ENCODE results near the gene WWOX. TPM values are rescaled to one million over a fixed set of nuclear protein-coding genes. Genes with fewer than 3 reads are reported as not detected.

The WWOX gene
- total RNA-seq, 6 experiments from 2014 or later, result 13.0 to 24.3 (median 16.5) TPM

GRCh38 chr16:78462288-78463208 is 363.1 kb downstream of the WWOX start:
- WGBS (ENCODE audit: insufficient coverage, low coverage, low lambda C conversion rate, missing lambda C conversion rate), result 32% methylated on average over 21 of the region's 24 CpGs
- Histone ChIP-seq H3K27ac (peak overlapping the region in 1 of 3 donors; percentile 23), H3K36me3 (no peaks in the 10 kb centered on the region), H3K4me1 (peaks cover 0 to 25% (median 0%) of the 10 kb centered on the region in 4 donors), H3K9me3 (no peaks in the 10 kb centered on the region), H3K4me3 (peak overlapping the region in 2 of 3 donors; percentile 30 to 39), H3K27me3 (no peaks in the 10 kb centered on the region)
- TF ChIP-seq POLR2A (IDR thresholded peaks at IDR 0.05) (no peak), CTCF (IDR thresholded peaks at IDR 0.05) (no peak)
- intact Hi-C loops (cut with DNase I), result no loop called here
- ATAC-seq, result peak; percentile 16 to 55 (median 37)
- DNase-seq, result peak in 1 of 3 donors; percentile 60

GRCh38 chr16:78463591-78463990 is 364.1 kb downstream of the WWOX start:
- ATAC-seq (no peak), DNase-seq (no peak)
- peaks cover 0 to 25% (median 0%) of the 10 kb centered on the region in 4 donors for H3K4me1 ChIP-seq
- TF ChIP-seq CTCF (IDR thresholded peaks at IDR 0.05), result no peak
- TF ChIP-seq POLR2A (IDR thresholded peaks at IDR 0.05), result no peak
- no peaks in the 10 kb centered on the region for H3K9me3 ChIP-seq
- H3K36me3 ChIP-seq, result no peaks in the 10 kb centered on the region
- intact Hi-C loops (cut with DNase I), result no loop called here
- no peak overlapping the region for H3K27ac ChIP-seq
- no peaks in the 10 kb centered on the region for H3K27me3 ChIP-seq
- WGBS (ENCODE audit: insufficient coverage, low coverage, low lambda C conversion rate, missing lambda C conversion rate), result 50% methylated on average over 1 of the region's 1 CpG
- H3K4me3 ChIP-seq, result no peak overlapping the region

- H3K27me3 ChIP-seq, result no peaks in the 10 kb centered on the region
- H3K4me1 ChIP-seq, result peaks cover 0 to 25% (median 0%) of the 10 kb centered on the region in 4 donors
- no peak for TF ChIP-seq POLR2A (IDR thresholded peaks at IDR 0.05)
- TF ChIP-seq CTCF (IDR thresholded peaks at IDR 0.05), result no peak
- DNase-seq (no peak), ATAC-seq (no peak)
- 97% methylated on average over 3 of the region's 3 CpGs for WGBS (ENCODE audit: insufficient coverage, low coverage, low lambda C conversion rate, missing lambda C conversion rate)
- intact Hi-C loops (cut with DNase I), result no loop called here
- no peak overlapping the region for H3K4me3 ChIP-seq
- no peaks in the 10 kb centered on the region for H3K36me3 ChIP-seq
- no peaks in the 10 kb centered on the region for H3K9me3 ChIP-seq
- no peak overlapping the region for H3K27ac ChIP-seq
These were observed 365.4 kb downstream of the WWOX start for GRCh38 chr16:78464833-78465232.

GRCh38 chr16:78465730-78466129 is 366.3 kb downstream of the WWOX start:
- Histone ChIP-seq H3K27me3 (no peaks in the 10 kb centered on the region), H3K36me3 (no peaks in the 10 kb centered on the region), H3K4me3 (no peak overlapping the region), H3K9me3 (no peaks in the 10 kb centered on the region), H3K4me1 (peaks cover 0 to 20% (median 0%) of the 10 kb centered on the region in 4 donors), H3K27ac (no peak overlapping the region)
- intact Hi-C loops (cut with DNase I), result no loop called here
- 94% methylated on average over 6 of the region's 6 CpGs for WGBS (ENCODE audit: insufficient coverage, low coverage, low lambda C conversion rate, missing lambda C conversion rate)
- DNase-seq (no peak), ATAC-seq (no peak)
- no peak for TF ChIP-seq POLR2A (IDR thresholded peaks at IDR 0.05)
- TF ChIP-seq CTCF (IDR thresholded peaks at IDR 0.05), result no peak

Measured in right lobe of liver (tissue), 6 donors.